NCI-H510A treated with DMSO at 0.1 percent for 48 hours (cell line): ENCODE data around the gene DLEC1.
"Not testable (repeated sequence)": the region's sequence is repeated elsewhere in the genome, so short reads cannot be mapped to it uniquely, and the experiment has no call there.

ENCODE experiments used
- DNase-seq: peaks from one replicate; lab custom pipeline; 2025; lab: John Stamatoyannopoulos, UW

DLEC1 gene

GRCh38 chr3:38036286-38036685 lies 2.7 kb upstream of the DLEC1 start:
- no peak for DNase-seq

GRCh38 chr3:38036906-38037305 lies 2.1 kb upstream of the DLEC1 start:
- no peak for DNase-seq

- no peak for DNase-seq
Observed at GRCh38 chr3:38038447-38038911, 529 bp upstream of the DLEC1 start.

- DNase-seq = no peak
Observed at GRCh38 chr3:38039899-38040261, 872 bp downstream of the DLEC1 start.

GRCh38 chr3:38040401-38040800 lies 1.4 kb downstream of the DLEC1 start:
- DNase-seq = no peak

- DNase-seq = no peak
Observed at GRCh38 chr3:38043486-38043885, 4.5 kb downstream of the DLEC1 start.

GRCh38 chr3:38046027-38046426 lies 7.0 kb downstream of the DLEC1 start:
- DNase-seq = no peak

- DNase-seq = no peak
Observed at GRCh38 chr3:38046821-38047220, 7.8 kb downstream of the DLEC1 start.

GRCh38 chr3:38047896-38048295 lies 8.9 kb downstream of the DLEC1 start:
- DNase-seq = no peak

- no peak for DNase-seq
Observed at GRCh38 chr3:38049358-38050126, 10.5 kb downstream of the DLEC1 start.

GRCh38 chr3:38051131-38051530 lies 12.1 kb downstream of the DLEC1 start:
- no peak for DNase-seq

GRCh38 chr3:38053286-38053685 lies 14.3 kb downstream of the DLEC1 start:
- DNase-seq = not testable (repeated sequence)

- not testable (repeated sequence) for DNase-seq
Observed at GRCh38 chr3:38053813-38054498, 14.9 kb downstream of the DLEC1 start.

- DNase-seq = no peak
Observed at GRCh38 chr3:38054499-38055001, 15.5 kb downstream of the DLEC1 start.

- no peak for DNase-seq
Observed at GRCh38 chr3:38059148-38059547, 20.1 kb downstream of the DLEC1 start.

GRCh38 chr3:38059591-38059990 lies 20.6 kb downstream of the DLEC1 start:
- DNase-seq = no peak

- DNase-seq = no peak
Observed at GRCh38 chr3:38062809-38063208, 23.8 kb downstream of the DLEC1 start.

GRCh38 chr3:38064453-38064852 lies 25.4 kb downstream of the DLEC1 start:
- DNase-seq = not testable (repeated sequence)

- DNase-seq = no peak
Observed at GRCh38 chr3:38067508-38068233, 28.7 kb downstream of the DLEC1 start.

- no peak for DNase-seq
Observed at GRCh38 chr3:38070013-38070412, 31.0 kb downstream of the DLEC1 start.

- not testable (repeated sequence) for DNase-seq
Observed at GRCh38 chr3:38077073-38077472, 38.1 kb downstream of the DLEC1 start.

- DNase-seq = not testable (repeated sequence)
Observed at GRCh38 chr3:38082296-38082695, 43.3 kb downstream of the DLEC1 start.

- DNase-seq = not testable (repeated sequence)
Observed at GRCh38 chr3:38083254-38083653, 44.2 kb downstream of the DLEC1 start.
